Hematopoietic multipotent progenitor cell treated with erythropoietin and hydrocortisone succinate and interleukin-3 and kit ligand, for 4 days (in vitro differentiated cells): ENCODE measurements around the gene STAMBPL1.
"Not testable (repeated sequence)": the region's sequence is repeated elsewhere in the genome, so short reads cannot be mapped to it uniquely, and the experiment has no call there.

Experiments used
- DNase-seq: peaks from one replicate; pipeline ENCODE4 v3.0.0-alpha.2; 2015

Gene STAMBPL1

GRCh38 chr10:88879534-88880281 is at the start of gene STAMBPL1:
Gene STAMBPL1 (plus strand): TSS chr10:88880245. CDS start chr10:88901709, 21,464 bp downstream.
- peak; percentile 81 for DNase-seq

- DNase-seq: peak; percentile 80
These were observed 49.3 kb upstream of the STAMBPL1 start for GRCh38 chr10:88830643-88831268.

- no peak for DNase-seq
These were observed 48.3 kb upstream of the STAMBPL1 start for GRCh38 chr10:88831709-88832108.

GRCh38 chr10:88832376-88832775 is 47.7 kb upstream of the STAMBPL1 start:
- DNase-seq: no peak

- no peak for DNase-seq
These were observed 46.9 kb upstream of the STAMBPL1 start for GRCh38 chr10:88833156-88833555.

- peak; percentile 55 for DNase-seq
These were observed 46.3 kb upstream of the STAMBPL1 start for GRCh38 chr10:88833723-88834122.

- peak; percentile 95 for DNase-seq
These were observed 44.7 kb upstream of the STAMBPL1 start for GRCh38 chr10:88835096-88835909.

GRCh38 chr10:88835910-88836221 is 44.2 kb upstream of the STAMBPL1 start:
- no peak for DNase-seq

- not testable (repeated sequence) for DNase-seq
These were observed 42.4 kb upstream of the STAMBPL1 start for GRCh38 chr10:88837632-88838031.

- no peak for DNase-seq
These were observed 41.2 kb upstream of the STAMBPL1 start for GRCh38 chr10:88838766-88839350.

GRCh38 chr10:88840104-88840503 is 39.9 kb upstream of the STAMBPL1 start:
- no peak for DNase-seq

GRCh38 chr10:88840881-88841280 is 39.2 kb upstream of the STAMBPL1 start:
- no peak for DNase-seq

- DNase-seq: no peak
These were observed 38.5 kb upstream of the STAMBPL1 start for GRCh38 chr10:88841316-88842111.

- DNase-seq: no peak
These were observed 36.9 kb upstream of the STAMBPL1 start for GRCh38 chr10:88843171-88843570.

- DNase-seq: no peak
These were observed 31.5 kb upstream of the STAMBPL1 start for GRCh38 chr10:88848499-88848898.

- DNase-seq: no peak
These were observed 30.8 kb upstream of the STAMBPL1 start for GRCh38 chr10:88849234-88849633.

GRCh38 chr10:88850712-88851111 is 29.3 kb upstream of the STAMBPL1 start:
- DNase-seq: no peak

GRCh38 chr10:88851706-88852105 is 28.3 kb upstream of the STAMBPL1 start, which contains the start of gene ANKRD22:
Gene ANKRD22 (minus strand): TSS chr10:88851844. CDS start chr10:88851607, 237 bp downstream.
- peak; percentile 67 for DNase-seq

- no peak for DNase-seq
These were observed 27.7 kb upstream of the STAMBPL1 start for GRCh38 chr10:88852327-88852726.

- peak; percentile 75 for DNase-seq
These were observed 26.7 kb upstream of the STAMBPL1 start for GRCh38 chr10:88853155-88853881.

GRCh38 chr10:88854684-88855083 is 25.4 kb upstream of the STAMBPL1 start:
- no peak for DNase-seq

- DNase-seq: no peak
These were observed 22.2 kb upstream of the STAMBPL1 start for GRCh38 chr10:88857831-88858230.
